ENCODE data around the gene NLRP3.

DNA sequence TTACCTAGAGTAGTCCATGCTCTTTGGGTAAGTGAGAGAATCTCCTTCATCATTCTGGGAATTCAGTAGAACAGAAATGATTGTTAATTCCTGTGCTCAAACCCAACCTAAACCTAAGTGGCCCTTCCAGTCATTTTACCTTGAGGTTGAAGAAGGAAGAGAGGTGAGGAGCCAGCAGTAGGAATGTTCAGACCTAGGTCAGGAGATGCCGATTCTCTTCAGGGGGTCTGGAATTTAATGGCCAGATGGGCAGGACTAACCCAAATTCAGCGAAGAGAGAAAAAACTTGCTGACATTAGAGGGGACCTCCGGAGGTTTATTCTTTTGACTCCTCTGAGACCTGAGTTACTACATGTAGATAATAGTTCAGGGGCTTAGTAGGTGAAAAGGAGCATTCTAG lies 58.4 kb downstream of the NLRP3 start:
- TF ChIP-seq, protein P1, sequence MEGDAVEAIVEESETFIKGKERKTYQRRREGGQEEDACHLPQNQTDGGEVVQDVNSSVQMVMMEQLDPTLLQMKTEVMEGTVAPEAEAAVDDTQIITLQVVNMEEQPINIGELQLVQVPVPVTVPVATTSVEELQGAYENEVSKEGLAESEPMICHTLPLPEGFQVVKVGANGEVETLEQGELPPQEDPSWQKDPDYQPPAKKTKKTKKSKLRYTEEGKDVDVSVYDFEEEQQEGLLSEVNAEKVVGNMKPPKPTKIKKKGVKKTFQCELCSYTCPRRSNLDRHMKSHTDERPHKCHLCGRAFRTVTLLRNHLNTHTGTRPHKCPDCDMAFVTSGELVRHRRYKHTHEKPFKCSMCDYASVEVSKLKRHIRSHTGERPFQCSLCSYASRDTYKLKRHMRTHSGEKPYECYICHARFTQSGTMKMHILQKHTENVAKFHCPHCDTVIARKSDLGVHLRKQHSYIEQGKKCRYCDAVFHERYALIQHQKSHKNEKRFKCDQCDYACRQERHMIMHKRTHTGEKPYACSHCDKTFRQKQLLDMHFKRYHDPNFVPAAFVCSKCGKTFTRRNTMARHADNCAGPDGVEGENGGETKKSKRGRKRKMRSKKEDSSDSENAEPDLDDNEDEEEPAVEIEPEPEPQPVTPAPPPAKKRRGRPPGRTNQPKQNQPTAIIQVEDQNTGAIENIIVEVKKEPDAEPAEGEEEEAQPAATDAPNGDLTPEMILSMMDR (conservative IDR thresholded peaks at IDR 0.05; ENCODE audit: low read depth in 2 of 2) = no peak
- TF ChIP-seq CREB1 (CRISPR knock-in tag; IDR thresholded peaks at IDR 0.05; ENCODE audit: low read depth) = no peak
- TF ChIP-seq, protein P2, sequence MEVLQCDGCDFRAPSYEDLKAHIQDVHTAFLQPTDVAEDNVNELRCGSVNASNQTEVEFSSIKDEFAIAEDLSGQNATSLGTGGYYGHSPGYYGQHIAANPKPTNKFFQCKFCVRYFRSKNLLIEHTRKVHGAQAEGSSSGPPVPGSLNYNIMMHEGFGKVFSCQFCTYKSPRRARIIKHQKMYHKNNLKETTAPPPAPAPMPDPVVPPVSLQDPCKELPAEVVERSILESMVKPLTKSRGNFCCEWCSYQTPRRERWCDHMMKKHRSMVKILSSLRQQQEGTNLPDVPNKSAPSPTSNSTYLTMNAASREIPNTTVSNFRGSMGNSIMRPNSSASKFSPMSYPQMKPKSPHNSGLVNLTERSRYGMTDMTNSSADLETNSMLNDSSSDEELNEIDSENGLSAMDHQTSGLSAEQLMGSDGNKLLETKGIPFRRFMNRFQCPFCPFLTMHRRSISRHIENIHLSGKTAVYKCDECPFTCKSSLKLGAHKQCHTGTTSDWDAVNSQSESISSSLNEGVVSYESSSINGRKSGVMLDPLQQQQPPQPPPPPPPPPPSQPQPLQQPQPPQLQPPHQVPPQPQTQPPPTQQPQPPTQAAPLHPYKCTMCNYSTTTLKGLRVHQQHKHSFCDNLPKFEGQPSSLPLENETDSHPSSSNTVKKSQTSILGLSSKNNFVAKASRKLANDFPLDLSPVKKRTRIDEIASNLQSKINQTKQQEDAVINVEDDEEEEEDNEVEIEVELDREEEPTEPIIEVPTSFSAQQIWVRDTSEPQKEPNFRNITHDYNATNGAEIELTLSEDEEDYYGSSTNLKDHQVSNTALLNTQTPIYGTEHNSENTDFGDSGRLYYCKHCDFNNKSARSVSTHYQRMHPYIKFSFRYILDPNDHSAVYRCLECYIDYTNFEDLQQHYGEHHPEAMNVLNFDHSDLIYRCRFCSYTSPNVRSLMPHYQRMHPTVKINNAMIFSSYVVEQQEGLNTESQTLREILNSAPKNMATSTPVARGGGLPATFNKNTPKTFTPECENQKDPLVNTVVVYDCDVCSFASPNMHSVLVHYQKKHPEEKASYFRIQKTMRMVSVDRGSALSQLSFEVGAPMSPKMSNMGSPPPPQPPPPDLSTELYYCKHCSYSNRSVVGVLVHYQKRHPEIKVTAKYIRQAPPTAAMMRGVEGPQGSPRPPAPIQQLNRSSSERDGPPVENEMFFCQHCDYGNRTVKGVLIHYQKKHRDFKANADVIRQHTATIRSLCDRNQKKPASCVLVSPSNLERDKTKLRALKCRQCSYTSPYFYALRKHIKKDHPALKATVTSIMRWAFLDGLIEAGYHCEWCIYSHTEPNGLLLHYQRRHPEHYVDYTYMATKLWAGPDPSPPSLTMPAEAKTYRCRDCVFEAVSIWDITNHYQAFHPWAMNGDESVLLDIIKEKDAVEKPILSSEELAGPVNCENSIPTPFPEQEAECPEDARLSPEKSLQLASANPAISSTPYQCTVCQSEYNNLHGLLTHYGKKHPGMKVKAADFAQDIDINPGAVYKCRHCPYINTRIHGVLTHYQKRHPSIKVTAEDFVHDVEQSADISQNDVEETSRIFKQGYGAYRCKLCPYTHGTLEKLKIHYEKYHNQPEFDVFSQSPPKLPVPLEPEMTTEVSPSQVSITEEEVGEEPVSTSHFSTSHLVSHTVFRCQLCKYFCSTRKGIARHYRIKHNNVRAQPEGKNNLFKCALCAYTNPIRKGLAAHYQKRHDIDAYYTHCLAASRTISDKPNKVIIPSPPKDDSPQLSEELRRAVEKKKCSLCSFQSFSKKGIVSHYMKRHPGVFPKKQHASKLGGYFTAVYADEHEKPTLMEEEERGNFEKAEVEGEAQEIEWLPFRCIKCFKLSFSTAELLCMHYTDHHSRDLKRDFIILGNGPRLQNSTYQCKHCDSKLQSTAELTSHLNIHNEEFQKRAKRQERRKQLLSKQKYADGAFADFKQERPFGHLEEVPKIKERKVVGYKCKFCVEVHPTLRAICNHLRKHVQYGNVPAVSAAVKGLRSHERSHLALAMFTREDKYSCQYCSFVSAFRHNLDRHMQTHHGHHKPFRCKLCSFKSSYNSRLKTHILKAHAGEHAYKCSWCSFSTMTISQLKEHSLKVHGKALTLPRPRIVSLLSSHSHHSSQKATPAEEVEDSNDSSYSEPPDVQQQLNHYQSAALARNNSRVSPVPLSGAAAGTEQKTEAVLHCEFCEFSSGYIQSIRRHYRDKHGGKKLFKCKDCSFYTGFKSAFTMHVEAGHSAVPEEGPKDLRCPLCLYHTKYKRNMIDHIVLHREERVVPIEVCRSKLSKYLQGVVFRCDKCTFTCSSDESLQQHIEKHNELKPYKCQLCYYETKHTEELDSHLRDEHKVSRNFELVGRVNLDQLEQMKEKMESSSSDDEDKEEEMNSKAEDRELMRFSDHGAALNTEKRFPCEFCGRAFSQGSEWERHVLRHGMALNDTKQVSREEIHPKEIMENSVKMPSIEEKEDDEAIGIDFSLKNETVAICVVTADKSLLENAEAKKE (CRISPR knock-in tag; IDR thresholded peaks at IDR 0.05) = peak; percentile 94
- no peak for TF ChIP-seq ZNF114 (CRISPR knock-in tag; IDR thresholded peaks at IDR 0.05)
- TF ChIP-seq EZH2phosphoT487 (IDR thresholded peaks at IDR 0.05; ENCODE audit: unreplicated experiment) = no peak
- no peak for TF ChIP-seq EZH2 (IDR thresholded peaks at IDR 0.05; ENCODE audit: low read depth, unreplicated experiment)
- TF ChIP-seq STAT1 (IDR thresholded peaks at IDR 0.05; ENCODE audit: unreplicated experiment) = no peak
- TF ChIP-seq POLR2AphosphoS5 (IDR thresholded peaks at IDR 0.05; ENCODE audit: low read depth) = no peak
- TF ChIP-seq JUNB (IDR thresholded peaks at IDR 0.05; ENCODE audit: unreplicated experiment) = no peak
- TF ChIP-seq, protein P3, sequence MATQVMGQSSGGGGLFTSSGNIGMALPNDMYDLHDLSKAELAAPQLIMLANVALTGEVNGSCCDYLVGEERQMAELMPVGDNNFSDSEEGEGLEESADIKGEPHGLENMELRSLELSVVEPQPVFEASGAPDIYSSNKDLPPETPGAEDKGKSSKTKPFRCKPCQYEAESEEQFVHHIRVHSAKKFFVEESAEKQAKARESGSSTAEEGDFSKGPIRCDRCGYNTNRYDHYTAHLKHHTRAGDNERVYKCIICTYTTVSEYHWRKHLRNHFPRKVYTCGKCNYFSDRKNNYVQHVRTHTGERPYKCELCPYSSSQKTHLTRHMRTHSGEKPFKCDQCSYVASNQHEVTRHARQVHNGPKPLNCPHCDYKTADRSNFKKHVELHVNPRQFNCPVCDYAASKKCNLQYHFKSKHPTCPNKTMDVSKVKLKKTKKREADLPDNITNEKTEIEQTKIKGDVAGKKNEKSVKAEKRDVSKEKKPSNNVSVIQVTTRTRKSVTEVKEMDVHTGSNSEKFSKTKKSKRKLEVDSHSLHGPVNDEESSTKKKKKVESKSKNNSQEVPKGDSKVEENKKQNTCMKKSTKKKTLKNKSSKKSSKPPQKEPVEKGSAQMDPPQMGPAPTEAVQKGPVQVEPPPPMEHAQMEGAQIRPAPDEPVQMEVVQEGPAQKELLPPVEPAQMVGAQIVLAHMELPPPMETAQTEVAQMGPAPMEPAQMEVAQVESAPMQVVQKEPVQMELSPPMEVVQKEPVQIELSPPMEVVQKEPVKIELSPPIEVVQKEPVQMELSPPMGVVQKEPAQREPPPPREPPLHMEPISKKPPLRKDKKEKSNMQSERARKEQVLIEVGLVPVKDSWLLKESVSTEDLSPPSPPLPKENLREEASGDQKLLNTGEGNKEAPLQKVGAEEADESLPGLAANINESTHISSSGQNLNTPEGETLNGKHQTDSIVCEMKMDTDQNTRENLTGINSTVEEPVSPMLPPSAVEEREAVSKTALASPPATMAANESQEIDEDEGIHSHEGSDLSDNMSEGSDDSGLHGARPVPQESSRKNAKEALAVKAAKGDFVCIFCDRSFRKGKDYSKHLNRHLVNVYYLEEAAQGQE (IDR thresholded peaks at IDR 0.05; ENCODE audit: unreplicated experiment) = no peak
- TF ChIP-seq, protein P4, sequence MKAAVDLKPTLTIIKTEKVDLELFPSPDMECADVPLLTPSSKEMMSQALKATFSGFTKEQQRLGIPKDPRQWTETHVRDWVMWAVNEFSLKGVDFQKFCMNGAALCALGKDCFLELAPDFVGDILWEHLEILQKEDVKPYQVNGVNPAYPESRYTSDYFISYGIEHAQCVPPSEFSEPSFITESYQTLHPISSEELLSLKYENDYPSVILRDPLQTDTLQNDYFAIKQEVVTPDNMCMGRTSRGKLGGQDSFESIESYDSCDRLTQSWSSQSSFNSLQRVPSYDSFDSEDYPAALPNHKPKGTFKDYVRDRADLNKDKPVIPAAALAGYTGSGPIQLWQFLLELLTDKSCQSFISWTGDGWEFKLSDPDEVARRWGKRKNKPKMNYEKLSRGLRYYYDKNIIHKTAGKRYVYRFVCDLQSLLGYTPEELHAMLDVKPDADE (IDR thresholded peaks at IDR 0.05) = no peak
